Measurements from ENCODE around the gene RALGPS1. TPM values are rescaled to one million over a fixed set of nuclear protein-coding genes. Genes with fewer than 3 reads are reported as not detected.

Gene RALGPS1
- total and polyA plus RNA-seq, 2 of the 8 experiments (the other 6 are each of a cell fraction or from before 2014, with no cell fraction given): 20.0 to 23.5 TPM

DNA sequence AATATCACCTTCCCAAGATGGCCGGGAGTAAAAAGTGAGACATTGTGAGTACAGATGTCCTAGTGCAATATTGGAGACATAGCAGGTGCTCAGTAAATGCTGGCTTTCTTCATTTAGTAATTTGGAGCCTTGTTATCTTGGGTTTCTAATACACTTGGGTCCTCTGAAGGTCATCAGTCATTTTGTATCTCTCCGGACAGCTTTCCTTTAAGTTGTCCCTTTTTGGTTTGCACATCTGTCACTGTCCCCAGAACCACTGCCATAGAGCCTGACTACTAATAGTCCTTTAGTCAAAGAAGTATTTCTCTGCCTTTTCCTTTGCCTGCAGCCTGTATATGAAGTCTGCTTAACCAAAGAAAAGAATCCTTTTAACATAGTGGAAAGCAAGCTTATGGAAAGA lies 215.7 kb downstream of the RALGPS1 start (continued):
- TF ChIP-seq SIX5 (IDR thresholded peaks at IDR 0.05; ENCODE audit: low read depth, low read length) (no peak), EP300 (IDR thresholded peaks at IDR 0.05; ENCODE audit: borderline replicate concordance in 1 of 2, low read depth in 2 of 2, low read length in 2 of 2) (no peak), BRCA1 (IDR thresholded peaks at IDR 0.05; ENCODE audit: low read depth, low read length) (no peak), SP4 (IDR thresholded peaks at IDR 0.05; ENCODE audit: low read length) (no peak), POLR2A (IDR thresholded peaks at IDR 0.05; ENCODE audit: control extremely low read depth in 1 of 2, low read depth in 2 of 2, low read length in 2 of 2) (no peak), CHD1 (IDR thresholded peaks at IDR 0.05; ENCODE audit: low read depth, low read length) (no peak), SIRT6 (IDR thresholded peaks at IDR 0.05; ENCODE audit: low read length) (no peak), ATF3 (IDR thresholded peaks at IDR 0.05; ENCODE audit: insufficient read depth, low read depth, low read length) (no peak)

Data from H1 (cell line).